K562 (cell line): ENCODE data around the gene VWA8. TPM values are rescaled to one million over a fixed set of nuclear protein-coding genes. Genes with fewer than 3 reads are reported as not detected.

ENCODE experiments used
- ATAC-seq: fragments of 200-7000 bp; cut with Tn5 transposase; 3 replicates; pipeline ENCODE4 v1.9.1; 2020; ENCODE audit warnings: moderate library complexity
- BruUV-seq: library from RNA; stranded (reverse); fragments of 400-500 nt; replicated peaks from 2 replicates; lab custom pipeline; 2021; lab: Mats Ljungman, UMichigan
- CTCF ChIA-PET: fragments of 300-600 bp; formaldehyde crosslinking; extraction: SDS; loops from one replicate; lab custom pipeline; 2021; ENCODE audit warnings: low intra/inter-chr PET ratio; lab: Yijun Ruan, JAX
- POLR2A ChIA-PET: fragments of 300-600, 350-650 bp; sonication (Branson Sonifier 250); formaldehyde crosslinking; extraction: SDS; loops from one replicate; lab custom pipeline; 2021; ENCODE audit warnings: antibody characterized with exemption, inconsistent platforms; lab: Yijun Ruan, JAX
- DNase-seq, 4 experiments: peaks; one replicate each; pipeline versions ENCODE4 v3.0.0 to v3.0.0-alpha.2; 2011 to 2018; ENCODE audit warnings: low spot score in 3 of 4, mixed read lengths in 3 of 4; ENCODE audit errors: extremely low read depth in 1 of 4
- FAIRE-seq: peaks from 2 replicates; lab custom pipeline; 2011; peaks lifted over from hg19 to GRCh38; lab: Jason Lieb, UNC
- H2AFZ ChIP-seq: 2 replicates; pipeline ENCODE4 v1.6.0; 2011; ENCODE audit warnings: low read depth, low read length, control low read depth, inconsistent platforms
- H3K27ac ChIP-seq: fragments of 200-600 bp; 3 replicates; pipeline ENCODE4 v1.8.0; 2011; ENCODE audit warnings: low read depth, mild to moderate bottlenecking, control low read depth, inconsistent platforms, low read length, moderate library complexity, mixed read lengths; ENCODE audit errors: extremely low read depth
- H3K27me3 ChIP-seq, 2 experiments: fragments of 300-600 bp in 1 of 2; 2 replicates in 1 of 2; 3 replicates in 1 of 2; pipeline versions ENCODE4 v1.6.0 to v1.8.0; 2011; ENCODE audit warnings: inconsistent platforms in 2 of 2, low read length in 2 of 2, mild to moderate bottlenecking in 1 of 2, mixed read lengths in 1 of 2, moderate library complexity in 1 of 2; ENCODE audit not compliant: control insufficient read depth in 2 of 2, insufficient read depth in 2 of 2
- H3K36me3 ChIP-seq: fragments of 300-600 bp; 3 replicates; pipeline ENCODE4 v1.8.0; 2011; ENCODE audit warnings: mild to moderate bottlenecking, low read length, inconsistent platforms; ENCODE audit not compliant: control insufficient read depth, insufficient read depth
- H3K4me1 ChIP-seq, 2 experiments: fragments of 200-600 bp in 1 of 2; replicated peaks in 1 of 2; 2 replicates in 1 of 2; 3 replicates in 1 of 2; pipeline versions ENCODE4 v1.5.1 to v1.8.0; 2011; ENCODE audit warnings: inconsistent platforms in 2 of 2, low read length in 2 of 2, mild to moderate bottlenecking in 1 of 2, mixed read lengths in 1 of 2, moderate library complexity in 1 of 2; ENCODE audit not compliant: control insufficient read depth in 2 of 2, insufficient read depth in 2 of 2
- H3K4me2 ChIP-seq: 2 replicates; pipeline ENCODE4 v1.6.1; 2011; ENCODE audit warnings: low read length, control low read depth, inconsistent platforms, mixed read lengths; ENCODE audit not compliant: insufficient read depth
- H3K4me3 ChIP-seq: fragments of 200-600 bp; sonication (generic), shearing (Covaris generic); 2 replicates; pipeline ENCODE4 v1.5.1; 2016; ENCODE audit warnings: control low read depth, inconsistent platforms
- H3K79me2 ChIP-seq: fragments of 200-600 bp; 3 replicates; pipeline ENCODE4 v1.8.0; 2011; ENCODE audit warnings: low read length, inconsistent platforms; ENCODE audit not compliant: control insufficient read depth, insufficient read depth
- H3K9ac ChIP-seq, 2 experiments: 2 replicates each; pipeline versions ENCODE4 v1.6.0 to v1.6.1; 2011; ENCODE audit warnings: low read depth in 2 of 2, low read length in 2 of 2, control low read depth in 1 of 2, inconsistent platforms in 1 of 2, mild to moderate bottlenecking in 1 of 2, mixed read lengths in 1 of 2; ENCODE audit not compliant: insufficient read depth in 1 of 2
- H3K9me1 ChIP-seq: one replicate; pipeline ENCODE4 v1.6.0; 2011; ENCODE audit warnings: inconsistent platforms, mild to moderate bottlenecking, low read length, moderate library complexity; ENCODE audit not compliant: control insufficient read depth, insufficient read depth
- H3K9me3 ChIP-seq: replicated peaks from 2 replicates; pipeline ENCODE4 v1.5.1; 2011; ENCODE audit warnings: low read depth, low read length, inconsistent platforms; ENCODE audit not compliant: control insufficient read depth, insufficient read depth
- H4K20me1 ChIP-seq: replicated peaks from 2 replicates; pipeline ENCODE4 v1.6.1; 2011; ENCODE audit warnings: low read length, inconsistent platforms, mixed read lengths; ENCODE audit not compliant: control insufficient read depth, insufficient read depth
- ATF1 ChIP-seq, 2 experiments: fragments of 450-650 bp in 1 of 2; IDR thresholded peaks; 2 replicates each; pipeline ENCODE4 v1.6.1; 2016; ENCODE audit warnings: missing compliant biosample characterization in 1 of 2, missing genetic modification characterization in 1 of 2
- CEBPG ChIP-seq, 3 experiments: fragments of 200-800 bp in 1 of 3; sonication (Bioruptor generic) in 1 of 3; sonication (generic) in 1 of 3; formaldehyde crosslinking in 1 of 3; IDR thresholded peaks in 2 of 3; conservative IDR thresholded peaks in 1 of 3; 2 replicates each; pipeline versions ENCODE4 v1.6.1 to v1.8.0; 2016 to 2022; ENCODE audit warnings: missing compliant biosample characterization in 2 of 3, missing genetic modification characterization in 2 of 3, mild to moderate bottlenecking in 1 of 3, missing genetic modification reagents in 1 of 3
- DDX20 ChIP-seq: fragments of 450-650 bp; IDR thresholded peaks from 2 replicates; pipeline ENCODE4 v1.6.1; 2016; ENCODE audit warnings: missing genetic modification characterization, low read depth, mild to moderate bottlenecking, missing compliant biosample characterization, moderate library complexity
- HEY1 ChIP-seq: fragments of 250-450 bp; sonication (Bioruptor Pico); IDR thresholded peaks from 2 replicates; pipeline ENCODE4 v1.5.0; 2020; ENCODE audit warnings: mild to moderate bottlenecking, moderate library complexity, borderline replicate concordance
- MTA1 ChIP-seq: fragments of 450-650 bp; IDR thresholded peaks from 2 replicates; pipeline ENCODE4 v1.6.1; 2017; ENCODE audit warnings: borderline replicate concordance
- NBN ChIP-seq: fragments of 450-650 bp; IDR thresholded peaks from 2 replicates; pipeline ENCODE4 v1.6.1; 2016; ENCODE audit warnings: low read depth, mild to moderate bottlenecking
- POLR2B ChIP-seq: fragments of 450-650 bp; IDR thresholded peaks from 2 replicates; pipeline ENCODE4 v1.6.1; 2018; ENCODE audit warnings: low read depth; ENCODE audit not compliant: partially characterized antibody
- RFX1 ChIP-seq: fragments of 450-650 bp; IDR thresholded peaks from 2 replicates; pipeline ENCODE4 v1.6.1; 2016; ENCODE audit warnings: mild to moderate bottlenecking, moderate library complexity
- TAF15 ChIP-seq: fragments of 200-400 bp; formaldehyde crosslinking; IDR thresholded peaks from 2 replicates; pipeline ENCODE4 v1.6.1; 2017; ENCODE audit warnings: mild to moderate bottlenecking, low read depth, low read length, moderate library complexity
- ZNF699 ChIP-seq: fragments of 250-450 bp; sonication (Bioruptor Pico); IDR thresholded peaks from 2 replicates; pipeline ENCODE4 v1.8.0; 2021; ENCODE audit warnings: mild to moderate bottlenecking, moderate library complexity; ENCODE audit not compliant: insufficient replicate concordance
- ZNF707 ChIP-seq: fragments of 250-450 bp; sonication (Bioruptor Pico); conservative IDR thresholded peaks from 2 replicates; pipeline ENCODE4 v1.8.0; 2022; ENCODE audit warnings: inconsistent platforms, mild to moderate bottlenecking, moderate library complexity
- WGBS: fragments of 100-300 bp; shearing (Covaris generic); methylation state at CpG from one replicate; pipeline ENCODE4 v1.1.6; 2016; ENCODE audit warnings: low coverage, mixed read lengths; ENCODE audit not compliant: insufficient coverage; ENCODE audit errors: missing lambda C conversion rate; 5-methylcytosine and 5-hydroxymethylcytosine counted together
- in situ Hi-C: fragments of 300-500 bp; cut with MboI; formaldehyde crosslinking; loops from 4 replicates; pipeline ENCODE4 v1.15.0; 2018; ENCODE audit warnings: inconsistent platforms, mixed read lengths
- intact Hi-C: fragments of 100-400 bp; cut with micrococcal nuclease; formaldehyde crosslinking; loops from 2 replicates; pipeline ENCODE4 v1.14.2; 2022
- polyA plus RNA-seq, 8 experiments: library from polyadenylated mRNA; depleted of rRNA in 4 of 8; stranded (reverse) in 5 of 8; unstranded in 3 of 8; fragments of >200 nt; fragmentation: Nextera tagmentation in 2 of 8; fragmentation: Illumina TruSeq in 1 of 8; extraction: Ambion mirVana in 2 of 8; extraction: Trizol in 1 of 8; gene quantifications; 2 replicates each; pipeline versions ENCODE4 v1.2.1 to v1.2.3, GENCODE V29; 2011 to 2014; ENCODE audit warnings: inconsistent platforms in 1 of 8, missing spikeins in 1 of 8
- total RNA-seq, 7 experiments: library from RNA; depleted of rRNA in 6 of 7; stranded (reverse); fragments of >200 nt in 6 of 7; fragmentation: Illumina TruSeq in 2 of 7; extraction: Trizol in 2 of 7; gene quantifications; 2 replicates each; pipeline versions ENCODE4 v1.2.1 to v1.2.3, GENCODE V29; 2011 to 2021; ENCODE audit warnings: low replicate concordance in 1 of 7
- TF ChIP-seq, protein P1 (sequence below): fragments of 250-450 bp; sonication (Bioruptor Pico); IDR thresholded peaks from 2 replicates; pipeline ENCODE4 v1.8.0; 2022; ENCODE audit warnings: inconsistent platforms, mild to moderate bottlenecking, moderate library complexity, borderline replicate concordance
- TF ChIP-seq, protein P2 (sequence below): IDR thresholded peaks from 2 replicates; pipeline ENCODE4 v1.6.1; 2016; ENCODE audit warnings: missing genetic modification characterization, missing compliant biosample characterization
- TF ChIP-seq, protein P3 (sequence below): fragments of 450-650 bp; conservative IDR thresholded peaks from 2 replicates; pipeline ENCODE4 v1.6.1; 2016; ENCODE audit warnings: missing genetic modification characterization, low read depth, mild to moderate bottlenecking, control low read depth, missing compliant biosample characterization
- TF ChIP-seq, protein P4 (sequence below): fragments of 450-650 bp; IDR thresholded peaks from 2 replicates; pipeline ENCODE4 v1.6.1; 2018; ENCODE audit warnings: mild to moderate bottlenecking, low read depth; ENCODE audit not compliant: partially characterized antibody

Gene VWA8
- total and polyA plus RNA-seq, 9 of the 15 experiments (the other 6 are each of a cell fraction or from before 2014, with no cell fraction given): 2.1 to 18.5 (median 13.3) TPM

DNA sequence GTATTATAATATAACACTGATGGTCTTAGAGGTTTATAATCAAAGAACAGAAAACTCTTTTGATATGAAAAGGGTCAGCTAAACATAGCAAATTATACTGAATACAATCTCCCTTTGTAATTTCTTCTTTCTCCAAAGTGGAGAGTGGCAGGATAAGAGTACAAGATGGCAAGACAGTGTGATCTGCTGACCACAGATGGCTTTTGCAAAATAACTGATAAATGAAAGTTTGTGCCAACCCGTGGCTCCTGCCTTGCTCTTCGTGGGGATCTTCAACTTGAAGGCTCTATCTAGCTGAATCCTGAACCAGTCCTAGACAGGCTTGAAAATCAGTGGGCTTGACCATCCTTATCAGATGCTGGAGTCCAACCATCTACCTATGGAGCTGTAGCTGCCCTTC, 185.7 kb downstream of the VWA8 start:
- H3K4me1 ChIP-seq: no peaks in the 10 kb centered on the region; a peak in 1 of 5 replicates
- H3K9me3 ChIP-seq: no peaks in the 10 kb centered on the region
- intact Hi-C loops (no loop called here), in situ Hi-C loops (no loop called here)
- H3K4me3 ChIP-seq: no peak overlapping the region
- DNase-seq: no peak
- BruUV-seq: no TSS peak
- WGBS: no CpG with 5 or more reads among the region's 2 CpGs
- POLR2A ChIA-PET: no interaction called here
- no peak overlapping the region for H3K9ac ChIP-seq
- CTCF ChIA-PET: no interaction called here
- no peak for ATAC-seq
- no peaks in the 10 kb centered on the region for H3K27me3 ChIP-seq
- peaks cover 4% of the 10 kb centered on the region for H3K9me1 ChIP-seq
- H2AFZ ChIP-seq: no peak overlapping the region
- FAIRE-seq: no peak
- peaks cover 7% of the 10 kb centered on the region; the same call in 1 of the 3 replicates for H3K36me3 ChIP-seq
- H4K20me1 ChIP-seq: no peaks in the 10 kb centered on the region
- H3K4me2 ChIP-seq: no peak overlapping the region
- H3K79me2 ChIP-seq: no peaks in the 10 kb centered on the region
- no peak overlapping the region for H3K27ac ChIP-seq
- TF ChIP-seq ZNF699 (CRISPR knock-in tag): no peak
- no peak for TF ChIP-seq CEBPG (CRISPR knock-in tag; IDR thresholded peaks at IDR 0.05)
- no peak for TF ChIP-seq CEBPG (tag; conservative IDR thresholded peaks at IDR 0.05 in 1 of 2, IDR thresholded peaks at IDR 0.05 in 1 of 2)
- TF ChIP-seq, protein P1, sequence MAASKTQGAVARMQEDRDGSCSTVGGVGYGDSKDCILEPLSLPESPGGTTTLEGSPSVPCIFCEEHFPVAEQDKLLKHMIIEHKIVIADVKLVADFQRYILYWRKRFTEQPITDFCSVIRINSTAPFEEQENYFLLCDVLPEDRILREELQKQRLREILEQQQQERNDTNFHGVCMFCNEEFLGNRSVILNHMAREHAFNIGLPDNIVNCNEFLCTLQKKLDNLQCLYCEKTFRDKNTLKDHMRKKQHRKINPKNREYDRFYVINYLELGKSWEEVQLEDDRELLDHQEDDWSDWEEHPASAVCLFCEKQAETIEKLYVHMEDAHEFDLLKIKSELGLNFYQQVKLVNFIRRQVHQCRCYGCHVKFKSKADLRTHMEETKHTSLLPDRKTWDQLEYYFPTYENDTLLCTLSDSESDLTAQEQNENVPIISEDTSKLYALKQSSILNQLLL (CRISPR knock-in tag): no peak
- TF ChIP-seq MTA1: no peak
- no peak for TF ChIP-seq POLR2B
- no peak for TF ChIP-seq RFX1
- TF ChIP-seq, protein P2, sequence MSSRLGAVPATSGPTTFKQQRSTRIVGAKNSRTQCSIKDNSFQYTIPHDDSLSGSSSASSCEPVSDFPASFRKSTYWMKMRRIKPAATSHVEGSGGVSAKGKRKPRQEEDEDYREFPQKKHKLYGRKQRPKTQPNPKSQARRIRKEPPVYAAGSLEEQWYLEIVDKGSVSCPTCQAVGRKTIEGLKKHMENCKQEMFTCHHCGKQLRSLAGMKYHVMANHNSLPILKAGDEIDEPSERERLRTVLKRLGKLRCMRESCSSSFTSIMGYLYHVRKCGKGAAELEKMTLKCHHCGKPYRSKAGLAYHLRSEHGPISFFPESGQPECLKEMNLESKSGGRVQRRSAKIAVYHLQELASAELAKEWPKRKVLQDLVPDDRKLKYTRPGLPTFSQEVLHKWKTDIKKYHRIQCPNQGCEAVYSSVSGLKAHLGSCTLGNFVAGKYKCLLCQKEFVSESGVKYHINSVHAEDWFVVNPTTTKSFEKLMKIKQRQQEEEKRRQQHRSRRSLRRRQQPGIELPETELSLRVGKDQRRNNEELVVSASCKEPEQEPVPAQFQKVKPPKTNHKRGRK (tag): no peak
- no peak for TF ChIP-seq DDX20 (tag)
- TF ChIP-seq, protein P3, sequence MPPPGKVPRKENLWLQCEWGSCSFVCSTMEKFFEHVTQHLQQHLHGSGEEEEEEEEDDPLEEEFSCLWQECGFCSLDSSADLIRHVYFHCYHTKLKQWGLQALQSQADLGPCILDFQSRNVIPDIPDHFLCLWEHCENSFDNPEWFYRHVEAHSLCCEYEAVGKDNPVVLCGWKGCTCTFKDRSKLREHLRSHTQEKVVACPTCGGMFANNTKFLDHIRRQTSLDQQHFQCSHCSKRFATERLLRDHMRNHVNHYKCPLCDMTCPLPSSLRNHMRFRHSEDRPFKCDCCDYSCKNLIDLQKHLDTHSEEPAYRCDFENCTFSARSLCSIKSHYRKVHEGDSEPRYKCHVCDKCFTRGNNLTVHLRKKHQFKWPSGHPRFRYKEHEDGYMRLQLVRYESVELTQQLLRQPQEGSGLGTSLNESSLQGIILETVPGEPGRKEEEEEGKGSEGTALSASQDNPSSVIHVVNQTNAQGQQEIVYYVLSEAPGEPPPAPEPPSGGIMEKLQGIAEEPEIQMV (tag): no peak
- TF ChIP-seq, protein P4, sequence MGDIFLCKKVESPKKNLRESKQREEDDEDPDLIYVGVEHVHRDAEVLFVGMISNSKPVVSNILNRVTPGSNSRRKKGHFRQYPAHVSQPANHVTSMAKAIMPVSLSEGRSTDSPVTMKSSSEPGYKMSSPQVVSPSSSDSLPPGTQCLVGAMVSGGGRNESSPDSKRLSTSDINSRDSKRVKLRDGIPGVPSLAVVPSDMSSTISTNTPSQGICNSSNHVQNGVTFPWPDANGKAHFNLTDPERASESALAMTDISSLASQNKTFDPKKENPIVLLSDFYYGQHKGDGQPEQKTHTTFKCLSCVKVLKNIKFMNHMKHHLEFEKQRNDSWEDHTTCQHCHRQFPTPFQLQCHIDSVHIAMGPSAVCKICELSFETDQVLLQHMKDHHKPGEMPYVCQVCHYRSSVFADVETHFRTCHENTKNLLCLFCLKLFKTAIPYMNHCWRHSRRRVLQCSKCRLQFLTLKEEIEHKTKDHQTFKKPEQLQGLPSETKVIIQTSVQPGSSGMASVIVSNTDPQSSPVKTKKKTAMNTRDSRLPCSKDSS: no peak
- no peak for TF ChIP-seq HEY1 (CRISPR knock-in tag)
- no peak for TF ChIP-seq ATF1 (CRISPR knock-in tag; IDR thresholded peaks at IDR 0.05)
- TF ChIP-seq ATF1 (tag; IDR thresholded peaks at IDR 0.05): no peak
- TF ChIP-seq NBN: no peak
- no peak for TF ChIP-seq TAF15
- no peak for TF ChIP-seq ZNF707
